Loucy (cell line): ENCODE results near the gene GPR32.

Experiments
- H2AFZ ChIP-seq: fragments of 200-600 bp; sonication (generic); 2 replicates; pipeline ENCODE4 v1.6.0; 2016; ENCODE audit warnings: antibody characterized with exemption, mild to moderate bottlenecking, low read length, moderate library complexity
- H3F3A ChIP-seq: fragments of 200-600 bp; 2 replicates; pipeline ENCODE4 v1.6.0; 2016; ENCODE audit warnings: antibody characterized with exemption, low read depth, mild to moderate bottlenecking
- H3K27me3 ChIP-seq: fragments of 200-600 bp; sonication (generic); 2 replicates; pipeline ENCODE4 v1.6.1; 2014; ENCODE audit warnings: low read length, mild to moderate bottlenecking; ENCODE audit not compliant: insufficient read depth, poor library complexity, severe bottlenecking
- H3K36me3 ChIP-seq: fragments of 200-600 bp; sonication (generic); 2 replicates; pipeline ENCODE4 v1.6.1; 2016; ENCODE audit warnings: low read length; ENCODE audit not compliant: insufficient read depth
- H3K4me1 ChIP-seq: fragments of 200-600 bp; sonication (generic); 2 replicates; pipeline ENCODE4 v1.5.1; 2014; ENCODE audit warnings: low read length, mild to moderate bottlenecking; ENCODE audit not compliant: insufficient read depth, poor library complexity, severe bottlenecking
- H3K4me2 ChIP-seq: fragments of 200-600 bp; sonication (generic); 2 replicates; pipeline ENCODE4 v1.6.0; 2014; ENCODE audit warnings: antibody characterized with exemption, low read length, low read depth, mild to moderate bottlenecking; ENCODE audit not compliant: poor library complexity, severe bottlenecking
- H3K4me3 ChIP-seq: fragments of 200-600 bp; sonication (generic); 2 replicates; pipeline ENCODE4 v1.5.1; 2014; ENCODE audit warnings: low read length, mild to moderate bottlenecking, mixed read lengths; ENCODE audit not compliant: poor library complexity, severe bottlenecking
- H3K79me2 ChIP-seq: fragments of 200-600 bp; sonication (generic); 2 replicates; pipeline ENCODE4 v1.6.1; 2014; ENCODE audit warnings: low read length; ENCODE audit not compliant: insufficient read depth
- H3K9ac ChIP-seq: fragments of 200-600 bp; sonication (generic); 2 replicates; pipeline ENCODE4 v1.6.0; 2014; ENCODE audit warnings: mild to moderate bottlenecking, low read depth, low read length, moderate library complexity; ENCODE audit not compliant: poor library complexity, severe bottlenecking
- H3K9me2 ChIP-seq: fragments of 200-600 bp; sonication (generic); replicated peaks from 2 replicates; pipeline ENCODE4 v1.6.1; 2016; ENCODE audit warnings: low read depth, low read length, mixed read lengths
- H3K9me3 ChIP-seq: fragments of 200-600 bp; sonication (generic); 2 replicates; pipeline ENCODE4 v1.6.1; 2014; ENCODE audit warnings: mild to moderate bottlenecking, antibody characterized with exemption, low read length, low read depth; ENCODE audit not compliant: insufficient read depth
- H4K20me1 ChIP-seq: fragments of 200-600 bp; sonication (generic); 2 replicates; pipeline ENCODE4 v1.6.0; 2014; ENCODE audit warnings: antibody characterized with exemption, low read length, mild to moderate bottlenecking; ENCODE audit not compliant: insufficient read depth, poor library complexity, severe bottlenecking
- EZH2phosphoT487 ChIP-seq: fragments of 200-600 bp; IDR thresholded peaks from 2 replicates; pipeline ENCODE4 v1.6.1; 2018; ENCODE audit warnings: antibody characterized with exemption, mild to moderate bottlenecking, moderate library complexity, borderline replicate concordance
- TF ChIP-seq, protein P1 (sequence below): fragments of 200-600 bp; sonication (generic); conservative IDR thresholded peaks from 2 replicates; pipeline ENCODE4 v1.5.1; 2014; ENCODE audit warnings: mild to moderate bottlenecking, antibody characterized with exemption, low read length

Gene GPR32

DNA sequence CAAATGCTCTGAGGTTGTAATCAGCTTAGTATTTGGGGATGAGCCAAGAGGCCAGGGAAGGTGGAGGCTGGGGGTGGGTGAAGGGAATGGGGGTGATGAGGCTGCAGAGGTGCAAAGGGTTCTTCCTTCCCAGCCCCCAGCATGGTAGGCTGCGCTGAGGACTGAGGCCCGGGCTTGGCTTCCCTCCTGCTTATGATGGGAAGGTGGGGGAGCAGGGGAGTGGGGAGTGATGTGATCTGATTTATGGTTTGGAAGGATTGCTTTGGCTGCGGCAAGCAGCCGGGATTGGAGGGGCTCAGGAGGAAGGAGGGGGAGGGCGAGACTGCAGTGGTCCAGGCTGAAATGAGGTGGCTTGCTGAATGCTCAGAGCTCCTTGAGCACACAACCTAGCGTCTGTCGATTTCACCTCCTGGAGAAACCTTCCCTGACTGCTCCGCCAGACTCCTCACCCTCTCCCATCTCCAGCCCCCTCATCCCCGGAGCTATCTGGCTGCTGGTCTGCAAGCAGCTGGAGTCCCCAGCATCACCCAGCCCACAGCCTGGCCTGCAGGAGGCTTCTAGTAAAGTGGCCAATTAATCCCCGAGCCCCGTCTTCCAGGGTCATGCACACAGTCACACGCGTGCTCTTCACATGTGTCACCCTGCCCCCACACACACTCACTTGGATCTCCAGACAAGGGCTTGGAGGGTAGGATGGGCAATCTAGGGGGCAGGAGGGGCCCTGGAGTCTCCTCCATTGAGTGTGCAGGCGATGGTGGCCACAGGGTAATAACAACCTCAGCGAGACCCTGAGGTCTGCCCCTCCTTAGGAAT is 47.9 kb upstream of the GPR32 start:
- H4K20me1 ChIP-seq, result no peaks in the 10 kb centered on the region
- H3F3A ChIP-seq, result no peaks in the 10 kb centered on the region
- no peaks in the 10 kb centered on the region for H3K9me2 ChIP-seq
- H3K9ac ChIP-seq, result no peak overlapping the region
- H2AFZ ChIP-seq, result no peak overlapping the region
- H3K4me1 ChIP-seq, result no peaks in the 10 kb centered on the region
- no peaks in the 10 kb centered on the region for H3K9me3 ChIP-seq
- TF ChIP-seq, protein P1, sequence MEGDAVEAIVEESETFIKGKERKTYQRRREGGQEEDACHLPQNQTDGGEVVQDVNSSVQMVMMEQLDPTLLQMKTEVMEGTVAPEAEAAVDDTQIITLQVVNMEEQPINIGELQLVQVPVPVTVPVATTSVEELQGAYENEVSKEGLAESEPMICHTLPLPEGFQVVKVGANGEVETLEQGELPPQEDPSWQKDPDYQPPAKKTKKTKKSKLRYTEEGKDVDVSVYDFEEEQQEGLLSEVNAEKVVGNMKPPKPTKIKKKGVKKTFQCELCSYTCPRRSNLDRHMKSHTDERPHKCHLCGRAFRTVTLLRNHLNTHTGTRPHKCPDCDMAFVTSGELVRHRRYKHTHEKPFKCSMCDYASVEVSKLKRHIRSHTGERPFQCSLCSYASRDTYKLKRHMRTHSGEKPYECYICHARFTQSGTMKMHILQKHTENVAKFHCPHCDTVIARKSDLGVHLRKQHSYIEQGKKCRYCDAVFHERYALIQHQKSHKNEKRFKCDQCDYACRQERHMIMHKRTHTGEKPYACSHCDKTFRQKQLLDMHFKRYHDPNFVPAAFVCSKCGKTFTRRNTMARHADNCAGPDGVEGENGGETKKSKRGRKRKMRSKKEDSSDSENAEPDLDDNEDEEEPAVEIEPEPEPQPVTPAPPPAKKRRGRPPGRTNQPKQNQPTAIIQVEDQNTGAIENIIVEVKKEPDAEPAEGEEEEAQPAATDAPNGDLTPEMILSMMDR, result no peak
- no peak for TF ChIP-seq EZH2phosphoT487
- H3K4me3 ChIP-seq, result no peak overlapping the region
- no peaks in the 10 kb centered on the region for H3K27me3 ChIP-seq
- H3K36me3 ChIP-seq, result no peaks in the 10 kb centered on the region
- peaks cover 17% of the 10 kb centered on the region; the same call in 1 of the 2 replicates for H3K79me2 ChIP-seq
- no peak overlapping the region for H3K4me2 ChIP-seq

DNA sequence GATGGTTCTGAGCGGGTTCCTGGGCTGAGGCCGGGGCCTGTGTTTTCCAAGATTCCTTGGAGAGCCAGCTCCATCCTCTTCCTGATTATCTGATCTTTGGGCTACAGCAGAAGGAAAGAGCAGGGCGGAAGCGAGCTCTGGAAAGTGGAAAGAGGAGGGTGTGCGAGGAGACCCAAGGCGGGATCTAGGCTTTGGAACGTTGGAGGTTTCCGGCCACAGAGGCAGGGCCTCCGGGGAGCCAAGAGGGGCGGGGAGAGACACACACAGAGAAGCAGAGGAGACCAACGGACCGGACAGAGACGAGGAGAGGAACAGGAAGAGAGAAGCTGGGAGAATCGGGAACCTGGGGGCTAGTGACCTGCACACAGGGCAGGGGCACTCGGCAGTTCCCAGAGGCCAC is 47.2 kb upstream of the GPR32 start, which contains the start of gene CLEC11A:
Gene CLEC11A (plus strand): TSS at position 296 of the 400 bp plus-strand sequence. CDS start 162 bp downstream, outside the sequence.
- H3K4me1 ChIP-seq, result no peaks in the 10 kb centered on the region
- no peaks in the 10 kb centered on the region for H3K9me2 ChIP-seq
- TF ChIP-seq, protein P1, result no peak
- TF ChIP-seq EZH2phosphoT487, result no peak
- peak within 1 kb of the TSS; percentile 68 for H3K4me3 ChIP-seq
- H3K9ac ChIP-seq, result peak within 1 kb of the TSS; percentile 53
- peak within 1 kb of the TSS; percentile 39 for H2AFZ ChIP-seq
- no peaks in the 10 kb centered on the region for H3F3A ChIP-seq
- no peaks in the 10 kb centered on the region for H3K27me3 ChIP-seq
- no peaks in the 10 kb centered on the region for H3K36me3 ChIP-seq
- H3K79me2 ChIP-seq, result peaks cover 17% of the 10 kb centered on the region; the same call in 1 of the 2 replicates
- no peaks in the 10 kb centered on the region for H3K9me3 ChIP-seq
- no peaks in the 10 kb centered on the region for H4K20me1 ChIP-seq
- H3K4me2 ChIP-seq, result peak within 1 kb of the TSS; percentile 73

DNA sequence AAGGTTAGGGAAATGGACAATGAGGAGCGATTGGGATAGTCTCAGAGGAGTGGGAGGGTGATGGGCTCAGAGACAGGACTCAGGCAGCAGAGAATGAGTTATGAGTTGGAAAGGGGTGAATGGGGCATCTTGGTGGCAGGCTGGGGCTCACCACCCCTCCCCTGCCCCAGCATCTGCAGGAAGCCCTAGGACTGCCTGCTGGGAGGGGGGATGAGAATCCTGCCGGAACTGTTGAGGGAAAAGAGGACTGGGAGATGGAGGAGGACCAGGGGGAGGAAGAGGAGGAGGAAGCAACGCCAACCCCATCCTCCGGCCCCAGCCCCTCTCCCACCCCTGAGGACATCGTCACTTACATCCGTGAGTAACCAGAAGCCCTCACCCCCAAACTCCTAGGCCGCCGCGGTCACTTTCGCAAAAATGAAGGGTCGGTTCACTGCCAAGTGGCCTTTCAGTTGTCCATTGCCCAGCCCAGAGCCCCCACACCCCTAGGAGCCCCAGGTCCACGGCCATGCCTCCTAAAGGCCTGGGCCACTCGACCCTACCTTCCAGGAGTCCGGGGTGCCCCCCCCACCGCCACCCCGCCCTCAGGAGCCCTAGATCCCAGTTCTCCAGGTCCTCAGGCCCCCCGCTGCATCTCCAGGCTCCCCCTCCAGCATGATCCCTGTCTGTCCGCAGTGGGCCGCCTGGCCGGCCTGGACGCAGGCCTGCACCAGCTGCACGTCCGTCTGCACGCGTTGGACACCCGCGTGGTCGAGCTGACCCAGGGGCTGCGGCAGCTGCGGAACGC is 46.3 kb upstream of the GPR32 start:
- Histone ChIP-seq H3K9me3 (no peaks in the 10 kb centered on the region), H3K36me3 (no peaks in the 10 kb centered on the region), H3K27me3 (no peaks in the 10 kb centered on the region), H3K4me1 (no peaks in the 10 kb centered on the region), H3K4me3 (peak overlapping the region; percentile 68), H3F3A (no peaks in the 10 kb centered on the region), H2AFZ (peak overlapping the region; percentile 39), H3K79me2 (peaks cover 17% of the 10 kb centered on the region; the same call in 1 of the 2 replicates), H3K9me2 (no peaks in the 10 kb centered on the region), H3K9ac (peak overlapping the region; percentile 53), H3K4me2 (peak overlapping the region; percentile 73), H4K20me1 (no peaks in the 10 kb centered on the region)
- TF ChIP-seq, protein P1, result no peak
- no peak for TF ChIP-seq EZH2phosphoT487
